Activated CD8-positive, alpha-beta memory T cell treated with anti-CD3 and anti-CD28 coated beads, Interleukin-2, amount 10 ng/mL, durations not matched to agents 7 days and 5 days (primary cell): ENCODE data around the gene PITX2. TPM values are rescaled to one million over a fixed set of nuclear protein-coding genes. Genes with fewer than 3 reads are reported as not detected.

ENCODE experiments used
- ATAC-seq: fragments of 150-1000 bp; cut with Tn5 transposase; one replicate; pipeline ENCODE4 v1.10.0; 2021; ENCODE audit warnings: moderate library complexity
- CTCF ChIA-PET: fragments of 350-600 bp; sonication (Branson Sonifier 250); formaldehyde crosslinking; loops from one replicate; lab custom pipeline; 2021; ENCODE audit warnings: antibody characterized with exemption; lab: Charles Lee
- DNase-seq: peaks from one replicate; pipeline ENCODE4 v3.0.0-alpha.2; 2020
- H3K27ac Mint-ChIP-seq: one replicate; pipeline ENCODE4 v1.8.0; 2021; ENCODE audit warnings: mild to moderate bottlenecking, mixed read lengths
- H3K27me3 Mint-ChIP-seq: one replicate; pipeline ENCODE4 v1.8.0; 2021; ENCODE audit warnings: mixed read lengths
- H3K36me3 Mint-ChIP-seq: one replicate; pipeline ENCODE4 v1.8.0; 2021; ENCODE audit warnings: mild to moderate bottlenecking, mixed read lengths
- H3K4me1 Mint-ChIP-seq: one replicate; pipeline ENCODE4 v1.8.0; 2021; ENCODE audit warnings: mixed read lengths
- H3K4me3 Mint-ChIP-seq: one replicate; pipeline ENCODE4 v1.8.0; 2021; ENCODE audit warnings: mild to moderate bottlenecking, moderate library complexity, mixed read lengths
- H3K9me3 Mint-ChIP-seq: one replicate; pipeline ENCODE4 v1.8.0; 2022; ENCODE audit warnings: low read depth, mixed read lengths
- total RNA-seq, 2 experiments: library from RNA; stranded (reverse); gene quantifications; one replicate each; pipeline ENCODE4 v1.2.3, GENCODE V29; 2021

PITX2 gene
- total RNA-seq, 2 experiments from 2014 or later, result not detected

DNA sequence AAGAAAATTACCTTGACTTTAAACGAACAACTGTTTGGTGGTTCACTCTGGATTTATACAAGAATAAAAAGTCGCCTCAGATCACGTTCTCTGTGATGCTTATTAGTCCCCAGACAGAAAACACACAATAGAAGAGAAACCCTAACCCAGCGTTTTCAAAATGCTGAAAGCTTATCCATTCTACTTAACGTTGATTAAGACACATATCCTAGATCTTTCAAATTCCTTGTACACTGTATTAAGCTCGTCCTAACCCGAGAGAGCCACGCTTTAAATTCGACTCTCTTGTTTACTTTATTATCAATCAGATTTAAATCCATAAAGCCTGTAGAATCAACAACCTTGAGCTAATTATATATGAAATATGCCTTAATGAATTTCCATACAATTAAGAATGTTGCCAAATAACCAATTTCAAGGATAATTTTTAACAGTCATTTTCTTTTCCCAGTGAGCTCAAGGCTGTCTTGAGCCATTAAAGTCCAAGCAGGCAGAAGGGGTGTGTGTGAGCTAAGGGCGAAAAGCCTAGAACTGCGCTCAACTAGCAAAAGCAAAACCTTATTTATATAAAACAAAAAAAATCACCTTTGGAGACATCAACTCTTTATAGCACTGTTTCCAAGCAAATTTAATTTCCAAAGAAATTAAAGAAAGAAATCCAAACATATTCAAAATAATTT lies 981 bp upstream of the PITX2 start:
- Mint-ChIP-seq H3K9me3 (no peaks in the 10 kb centered on the region), H3K27me3 (peaks cover 99% of the 10 kb centered on the region), H3K4me1 (no peaks in the 10 kb centered on the region), H3K36me3 (peaks cover 11% of the 10 kb centered on the region), H3K27ac (peak overlapping the region; percentile 44), H3K4me3 (no peak overlapping the region)
- DNase-seq, result no peak
- CTCF ChIA-PET, result no interaction called here
- ATAC-seq, result no peak

DNA sequence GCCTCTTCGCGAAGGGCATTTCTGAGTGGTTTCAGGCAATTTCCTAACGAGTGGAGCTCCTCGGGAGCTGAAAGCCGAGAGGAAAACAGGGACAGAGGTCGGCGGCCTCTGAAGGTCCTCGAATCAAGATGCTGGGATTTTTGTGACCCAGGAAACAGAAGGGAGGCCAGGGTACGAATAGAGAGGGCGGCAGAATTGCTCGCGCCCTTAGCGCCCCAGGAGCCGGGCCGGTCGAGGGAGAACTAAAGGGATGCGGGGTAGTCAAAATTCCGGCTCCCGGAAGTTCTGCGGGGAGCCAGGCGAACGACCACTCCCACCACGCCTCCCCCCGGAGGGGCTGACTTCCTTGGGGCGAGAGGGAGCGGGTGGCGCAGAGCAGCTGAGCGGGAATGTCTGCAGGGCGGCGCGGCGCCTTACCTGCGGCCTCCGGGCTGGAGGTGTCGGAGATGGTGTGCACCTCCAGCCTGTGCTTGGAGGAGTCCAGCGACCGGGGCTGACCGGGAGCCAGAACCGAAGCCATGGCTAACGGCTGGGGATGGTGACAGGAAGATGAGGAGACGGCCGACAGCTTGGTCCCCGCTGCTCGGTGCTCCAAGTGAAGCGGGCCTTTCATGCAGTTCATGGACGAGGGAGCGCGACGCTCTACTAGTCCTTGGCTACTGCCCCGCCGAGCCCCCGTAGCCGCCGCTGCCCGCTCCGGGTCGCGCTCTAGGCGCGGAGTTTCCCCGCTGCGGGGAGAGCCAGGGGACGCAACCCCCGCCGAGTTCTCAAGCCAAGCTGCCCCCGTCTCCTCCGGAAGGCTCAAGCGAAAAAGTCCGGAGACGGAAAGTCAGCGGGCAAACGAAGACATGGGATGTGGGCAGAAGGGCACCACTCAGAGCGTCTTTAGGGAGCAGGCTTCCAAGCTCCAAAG lies 782 bp downstream of the PITX2 start:
- H3K4me3 Mint-ChIP-seq, result peak overlapping the region; percentile 38
- H3K27me3 Mint-ChIP-seq, result peaks cover 98% of the 10 kb centered on the region
- ATAC-seq (no peak), DNase-seq (no peak)
- H3K4me1 Mint-ChIP-seq, result no peaks in the 10 kb centered on the region
- CTCF ChIA-PET, result no interaction called here
- peaks cover 8% of the 10 kb centered on the region for H3K36me3 Mint-ChIP-seq
- H3K27ac Mint-ChIP-seq, result no peak overlapping the region
- no peaks in the 10 kb centered on the region for H3K9me3 Mint-ChIP-seq

DNA sequence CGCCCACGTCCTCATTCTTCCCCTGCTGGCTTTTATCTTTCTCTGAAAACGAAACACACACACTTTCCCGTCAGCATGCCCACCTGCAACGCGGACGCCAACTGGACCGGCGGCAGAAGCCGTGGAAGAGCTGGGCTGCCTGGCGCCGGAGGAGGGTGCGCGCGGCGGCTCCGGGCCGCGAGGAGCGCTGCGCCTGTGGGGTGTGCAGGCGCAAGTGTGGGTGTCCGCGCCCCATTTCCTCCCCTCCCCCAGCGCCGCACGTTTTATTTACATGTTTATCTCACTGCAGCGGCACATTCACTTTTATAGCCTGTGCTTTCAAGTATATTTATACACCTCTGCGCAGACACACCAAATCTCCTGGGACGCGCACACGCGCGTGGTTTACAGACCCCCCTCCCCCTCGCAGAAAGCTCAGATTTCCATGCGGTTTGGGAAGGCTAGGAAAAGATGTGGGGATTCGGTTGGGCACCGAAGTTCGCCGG lies 1.5 kb downstream of the PITX2 start:
- no peak for ATAC-seq
- Mint-ChIP-seq H3K27me3 (peaks cover 98% of the 10 kb centered on the region), H3K36me3 (peaks cover 8% of the 10 kb centered on the region), H3K4me3 (peak overlapping the region; percentile 13), H3K4me1 (no peaks in the 10 kb centered on the region), H3K27ac (peak overlapping the region; percentile 7), H3K9me3 (no peaks in the 10 kb centered on the region)
- CTCF ChIA-PET, result no interaction called here
- DNase-seq, result no peak

DNA sequence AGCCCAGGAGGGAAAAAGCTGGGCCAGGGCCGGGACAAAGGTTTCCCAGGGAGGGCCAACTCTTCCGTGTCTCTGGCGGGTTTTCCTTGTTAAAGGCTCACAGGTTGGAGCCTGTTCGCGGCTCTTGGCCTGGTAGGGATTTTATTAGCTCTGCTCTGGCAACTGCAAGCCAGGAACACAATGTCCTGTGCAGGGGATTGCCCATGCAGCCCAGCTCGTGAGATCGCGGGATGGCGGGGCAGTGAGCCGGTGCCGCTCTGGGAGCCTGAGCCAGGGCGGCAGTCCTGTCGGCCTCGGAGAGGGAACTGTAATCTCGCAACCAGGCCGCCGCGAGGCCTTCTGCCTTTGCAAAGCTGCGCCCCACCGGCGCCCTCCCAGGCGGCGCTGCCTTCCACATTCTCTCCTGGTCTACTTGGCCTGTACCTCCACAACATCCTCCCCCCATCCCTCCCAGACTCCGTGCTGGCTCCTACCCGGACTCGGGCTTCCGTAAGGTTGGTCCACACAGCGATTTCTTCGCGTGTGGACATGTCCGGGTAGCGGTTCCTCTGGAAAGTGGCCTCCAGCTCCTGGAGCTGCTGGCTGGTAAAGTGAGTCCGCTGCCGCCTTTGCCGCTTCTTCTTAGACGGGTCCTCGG lies 2.1 kb downstream of the PITX2 start:
- Mint-ChIP-seq H3K27me3 (peaks cover 98% of the 10 kb centered on the region), H3K4me1 (no peaks in the 10 kb centered on the region), H3K36me3 (peaks cover 7% of the 10 kb centered on the region), H3K4me3 (peak overlapping the region; percentile 13), H3K27ac (peak overlapping the region; percentile 7), H3K9me3 (no peaks in the 10 kb centered on the region)
- no peak for ATAC-seq
- CTCF ChIA-PET, result no interaction called here
- no peak for DNase-seq

DNA sequence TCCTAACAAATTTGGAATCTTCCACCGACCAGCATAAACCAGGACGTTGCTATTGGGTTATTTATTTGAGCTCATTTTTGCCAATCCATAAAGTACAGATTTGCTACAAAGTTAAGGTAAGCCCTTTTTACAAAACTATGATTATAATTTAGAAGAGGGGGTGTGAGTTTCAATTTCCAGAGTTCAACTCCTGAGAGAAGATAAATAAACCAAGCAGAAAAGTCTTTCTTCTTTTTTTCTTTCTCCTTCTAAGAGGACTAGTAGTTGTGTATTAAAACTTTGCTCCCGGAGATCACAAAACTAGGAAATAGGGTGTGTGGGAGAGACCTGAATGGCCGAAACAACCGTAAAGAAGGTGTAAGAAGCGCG lies 2.6 kb downstream of the PITX2 start:
- ATAC-seq (no peak), DNase-seq (no peak)
- Mint-ChIP-seq H3K9me3 (no peaks in the 10 kb centered on the region), H3K27me3 (peaks cover 98% of the 10 kb centered on the region), H3K4me3 (no peak overlapping the region), H3K4me1 (peaks cover 2% of the 10 kb centered on the region), H3K36me3 (peaks cover 10% of the 10 kb centered on the region), H3K27ac (no peak overlapping the region)
- CTCF ChIA-PET, result no interaction called here

DNA sequence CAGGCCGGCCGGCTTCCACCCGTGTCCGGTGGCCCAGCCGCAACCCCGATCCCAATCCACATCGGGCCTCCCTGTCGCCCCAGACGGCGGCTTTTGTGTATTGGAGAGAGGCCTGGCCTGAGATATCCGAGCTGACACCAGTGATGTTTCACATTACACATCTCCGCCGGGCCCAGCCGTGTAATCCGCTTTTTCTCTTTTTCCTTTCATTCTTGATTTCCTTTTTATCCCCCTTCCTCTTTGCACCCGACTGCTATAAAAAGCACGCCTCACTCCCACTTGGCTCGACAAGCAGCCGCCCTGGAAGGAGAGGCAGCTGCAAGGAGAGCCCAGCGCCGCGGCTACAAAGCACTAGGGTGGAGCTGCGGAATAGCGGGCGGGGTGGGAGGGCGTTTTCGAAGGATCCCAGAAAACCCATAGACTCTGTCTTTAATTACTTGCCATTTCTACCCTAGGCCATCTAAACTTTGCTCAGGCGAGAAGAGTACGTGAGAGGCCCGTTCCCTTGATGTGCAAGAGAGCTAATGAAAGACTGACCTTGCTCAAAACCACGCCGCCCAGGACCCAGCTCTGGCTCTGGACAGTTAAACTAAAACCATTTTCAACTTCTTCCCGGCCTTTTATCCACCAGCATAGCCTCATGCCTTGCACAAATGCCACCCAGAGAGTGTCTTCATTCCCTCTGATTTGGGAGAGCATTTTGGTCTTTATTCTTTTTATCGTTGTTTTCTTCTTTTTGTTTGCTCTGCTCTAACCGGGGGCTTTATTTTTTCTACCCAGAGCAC lies 3.2 kb downstream of the PITX2 start:
- CTCF ChIA-PET, result no interaction called here
- Mint-ChIP-seq H3K36me3 (peaks cover 12% of the 10 kb centered on the region), H3K9me3 (no peaks in the 10 kb centered on the region), H3K27ac (peak overlapping the region; percentile 28), H3K27me3 (peaks cover 97% of the 10 kb centered on the region), H3K4me3 (no peak overlapping the region), H3K4me1 (peaks cover 2% of the 10 kb centered on the region)
- ATAC-seq (no peak), DNase-seq (no peak)

DNA sequence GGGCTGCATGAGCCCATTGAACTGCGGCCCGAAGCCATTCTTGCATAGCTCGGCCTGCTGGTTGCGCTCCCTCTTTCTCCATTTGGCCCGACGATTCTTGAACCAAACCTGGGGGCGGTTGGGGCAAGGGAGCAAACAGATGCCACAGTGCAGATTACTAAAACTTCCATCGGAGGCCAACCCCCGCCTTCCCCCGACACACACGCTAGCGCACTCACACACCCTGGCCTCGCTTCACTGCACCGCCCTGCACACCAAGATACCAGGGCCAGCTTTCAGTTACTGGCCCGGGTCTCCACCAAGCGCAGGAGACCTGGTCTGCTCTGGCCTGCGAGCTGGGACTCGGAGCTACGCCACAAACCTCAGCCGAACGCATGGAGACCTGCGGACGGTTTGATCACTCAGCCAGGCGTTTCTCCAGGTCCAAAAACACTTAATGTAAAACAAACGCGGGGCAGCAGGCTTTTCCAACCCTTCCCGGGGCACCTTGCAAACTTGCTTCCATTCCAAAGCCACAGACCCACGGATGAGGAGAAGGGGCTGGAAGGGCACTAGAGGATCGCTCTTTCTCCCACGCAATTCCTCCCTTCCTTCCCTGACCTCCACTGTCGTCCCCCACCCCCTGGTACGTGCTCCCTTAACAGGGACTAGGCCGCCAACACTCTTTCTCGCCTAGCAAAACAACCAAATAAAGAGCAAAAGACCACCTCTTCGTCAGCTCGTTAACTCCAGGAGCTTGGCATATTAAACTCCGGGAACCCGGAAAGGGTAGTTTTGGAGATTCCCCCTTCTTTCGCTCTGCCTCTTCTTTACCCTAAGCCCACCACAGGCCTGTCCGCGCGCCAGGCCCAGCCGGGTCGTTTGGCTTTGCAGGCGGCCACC lies 4.1 kb downstream of the PITX2 start:
- H3K9me3 Mint-ChIP-seq, result no peaks in the 10 kb centered on the region
- CTCF ChIA-PET, result no interaction called here
- H3K27me3 Mint-ChIP-seq, result peaks cover 97% of the 10 kb centered on the region
- peaks cover 12% of the 10 kb centered on the region for H3K36me3 Mint-ChIP-seq
- H3K4me3 Mint-ChIP-seq, result no peak overlapping the region
- DNase-seq (no peak), ATAC-seq (no peak)
- peaks cover 2% of the 10 kb centered on the region for H3K4me1 Mint-ChIP-seq
- peak overlapping the region; percentile 43 for H3K27ac Mint-ChIP-seq

DNA sequence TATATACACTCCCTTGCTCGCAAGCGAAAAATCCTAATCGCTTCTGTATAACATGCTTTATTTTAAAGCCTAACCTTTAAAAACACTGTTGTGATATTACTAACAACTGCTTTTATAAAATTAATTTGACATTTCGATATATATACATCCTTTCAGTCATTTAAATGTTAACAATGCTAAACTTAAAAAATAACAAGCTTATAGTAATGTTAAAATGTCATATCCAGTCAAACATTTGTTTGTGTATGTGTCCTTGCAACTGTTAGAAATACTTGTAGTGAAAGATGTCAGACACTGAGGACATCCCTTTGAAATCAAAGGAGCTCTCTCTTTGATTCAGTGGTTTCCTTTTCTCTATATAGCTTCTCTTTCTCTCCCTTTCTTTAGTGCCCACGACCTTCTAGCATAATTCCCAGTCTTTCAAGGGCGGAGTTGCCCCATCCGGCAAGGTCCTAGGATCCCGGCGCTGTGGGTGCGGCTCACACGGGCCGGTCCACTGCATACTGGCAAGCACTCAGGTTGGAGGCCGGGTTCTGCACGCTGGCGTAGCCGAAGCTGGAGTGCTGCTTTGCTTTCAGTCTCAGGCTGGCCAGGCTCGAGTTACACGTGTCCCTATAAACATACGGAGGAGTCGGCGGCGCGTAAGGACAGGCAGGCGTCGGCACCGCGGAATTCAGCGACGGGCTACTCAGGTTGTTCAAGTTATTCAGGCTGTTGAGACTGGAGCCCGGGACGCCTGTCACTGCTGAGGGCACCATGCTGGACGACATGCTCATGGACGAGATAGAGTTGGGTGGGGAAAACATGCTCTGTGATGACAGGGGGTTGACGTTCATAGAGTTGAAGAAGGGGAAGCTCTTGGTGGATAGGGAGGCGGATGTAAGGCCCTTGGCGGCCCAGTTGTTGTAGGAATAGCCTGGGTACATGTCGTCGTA lies 5.0 kb downstream of the PITX2 start:
- peak overlapping the region; percentile 33 for H3K27ac Mint-ChIP-seq
- H3K36me3 Mint-ChIP-seq, result peaks cover 9% of the 10 kb centered on the region
- H3K9me3 Mint-ChIP-seq, result no peaks in the 10 kb centered on the region
- H3K27me3 Mint-ChIP-seq, result peaks cover 97% of the 10 kb centered on the region
- CTCF ChIA-PET, result no interaction called here
- DNase-seq (no peak), ATAC-seq (no peak)
- H3K4me3 Mint-ChIP-seq, result no peak overlapping the region
- H3K4me1 Mint-ChIP-seq, result peaks cover 2% of the 10 kb centered on the region

DNA sequence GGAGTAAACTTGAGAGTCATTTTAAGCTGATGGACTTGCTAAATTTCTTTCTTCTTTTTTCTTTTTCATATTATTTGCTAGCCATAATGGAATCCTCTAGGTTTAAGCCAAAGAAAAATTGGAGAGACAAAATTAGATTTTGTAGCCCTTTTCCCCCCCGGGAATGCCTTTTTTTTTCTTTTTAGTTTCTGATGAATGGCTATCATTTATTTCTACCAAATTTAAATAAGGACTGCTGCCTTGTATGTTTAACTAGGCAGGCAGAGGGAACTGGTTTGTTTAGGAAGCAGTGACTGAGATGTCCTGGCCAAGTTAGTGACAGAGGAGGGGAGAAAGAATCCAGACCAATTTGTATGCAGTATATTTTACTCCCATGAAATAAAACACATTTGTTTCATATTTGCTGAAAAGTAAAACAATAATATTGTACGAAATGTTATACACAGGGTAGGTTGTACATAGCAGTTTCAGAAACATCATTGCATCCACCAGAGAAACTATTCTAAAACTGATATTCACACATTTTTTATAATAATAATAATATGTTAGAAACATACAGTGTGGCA lies 5.7 kb downstream of the PITX2 start:
- no peaks in the 10 kb centered on the region for H3K9me3 Mint-ChIP-seq
- H3K36me3 Mint-ChIP-seq, result peaks cover 9% of the 10 kb centered on the region
- H3K4me3 Mint-ChIP-seq, result no peak overlapping the region
- H3K27ac Mint-ChIP-seq, result no peak overlapping the region
- H3K27me3 Mint-ChIP-seq, result peaks cover 97% of the 10 kb centered on the region
- H3K4me1 Mint-ChIP-seq, result peaks cover 2% of the 10 kb centered on the region
- no peak for DNase-seq
- ATAC-seq, result no peak
- CTCF ChIA-PET, result no interaction called here

DNA sequence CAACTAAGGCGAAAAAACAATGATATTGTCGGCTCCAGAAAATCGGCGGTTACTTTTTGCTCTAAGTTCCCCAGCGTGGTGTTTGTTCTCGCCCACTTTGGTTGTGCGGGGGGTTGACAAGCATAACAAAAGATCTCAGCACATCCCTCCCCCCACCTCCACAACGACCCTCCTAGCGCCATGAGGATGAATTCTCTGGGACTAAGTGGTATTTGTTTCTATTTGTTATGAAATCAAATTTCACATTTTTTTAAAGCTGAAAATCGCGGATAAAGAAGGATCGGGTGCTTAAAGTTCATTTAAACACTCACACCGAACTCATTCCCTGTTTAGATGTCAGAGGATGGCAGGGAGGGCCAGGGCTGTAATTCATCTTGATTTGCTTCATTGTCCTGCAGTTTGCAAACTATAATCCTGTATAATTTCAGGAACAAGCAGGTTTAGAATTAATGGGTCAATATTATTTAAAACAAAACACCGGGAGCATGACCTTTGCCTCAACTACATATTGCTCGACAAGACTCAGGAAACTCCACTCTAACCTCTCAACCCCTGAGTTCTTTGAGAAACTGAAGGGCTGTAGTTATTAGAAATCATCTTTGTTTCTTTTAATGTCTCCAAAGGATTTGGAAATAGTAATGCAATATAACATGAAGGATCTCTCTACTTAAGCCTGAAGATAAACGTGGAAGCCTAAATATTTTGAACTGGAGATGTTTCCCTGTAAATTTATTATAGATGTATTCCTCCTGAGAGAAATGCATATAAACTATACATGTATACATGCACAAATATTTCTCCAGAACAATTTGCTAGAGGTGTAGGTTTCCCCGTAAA lies 6.4 kb downstream of the PITX2 start:
- CTCF ChIA-PET, result no interaction called here
- Mint-ChIP-seq H3K9me3 (no peaks in the 10 kb centered on the region), H3K4me1 (peaks cover 2% of the 10 kb centered on the region), H3K27ac (no peak overlapping the region), H3K27me3 (peaks cover 97% of the 10 kb centered on the region), H3K36me3 (peaks cover 8% of the 10 kb centered on the region), H3K4me3 (no peak overlapping the region)
- no peak for ATAC-seq
- no peak for DNase-seq
